Activated gamma-delta T cell (primary cell): ENCODE data around the gene PIP4K2A.
"Not testable (repeated sequence)": the region's sequence is repeated elsewhere in the genome, so short reads cannot be mapped to it uniquely, and the experiment has no call there.

Experiments
- DNase-seq: peaks from one replicate; lab custom pipeline; 2025; lab: John Stamatoyannopoulos, UW

The PIP4K2A gene

DNA sequence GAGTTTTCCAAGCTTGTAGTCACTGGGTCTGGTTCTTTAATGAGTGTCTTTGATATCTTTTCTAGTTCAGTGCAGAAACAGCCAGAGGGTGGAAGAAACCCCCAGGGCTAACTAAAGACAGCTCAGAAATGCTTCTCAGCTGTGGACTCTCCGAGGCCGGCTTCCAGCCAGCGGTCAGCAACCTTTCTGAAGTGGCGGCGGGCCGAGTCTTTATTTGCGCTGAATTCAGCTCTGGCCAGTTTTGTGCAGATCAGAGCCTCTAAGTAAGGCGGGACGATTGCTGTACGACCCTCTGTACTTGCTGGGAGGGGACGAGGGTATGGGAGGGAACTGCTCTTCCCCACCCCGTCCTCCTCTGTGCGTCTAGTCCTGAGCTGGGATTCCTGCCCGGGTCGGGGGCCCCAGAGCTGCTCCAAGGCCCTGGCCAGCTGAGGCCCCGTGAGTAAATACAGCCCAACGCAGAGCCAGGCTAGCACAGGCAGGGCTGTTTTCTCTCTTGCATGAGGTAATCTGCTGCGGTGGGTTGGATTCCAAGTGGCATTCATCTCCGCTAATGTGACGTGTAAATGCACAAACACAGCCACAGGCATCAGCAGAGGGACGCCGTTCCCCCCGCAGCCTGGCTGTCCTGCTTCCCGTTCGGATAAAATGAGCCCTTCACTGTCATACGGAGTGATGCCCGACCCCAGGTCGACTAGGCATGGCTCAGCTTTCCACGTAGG lies 159.8 kb downstream of the PIP4K2A start:
- DNase-seq = no peak

DNA sequence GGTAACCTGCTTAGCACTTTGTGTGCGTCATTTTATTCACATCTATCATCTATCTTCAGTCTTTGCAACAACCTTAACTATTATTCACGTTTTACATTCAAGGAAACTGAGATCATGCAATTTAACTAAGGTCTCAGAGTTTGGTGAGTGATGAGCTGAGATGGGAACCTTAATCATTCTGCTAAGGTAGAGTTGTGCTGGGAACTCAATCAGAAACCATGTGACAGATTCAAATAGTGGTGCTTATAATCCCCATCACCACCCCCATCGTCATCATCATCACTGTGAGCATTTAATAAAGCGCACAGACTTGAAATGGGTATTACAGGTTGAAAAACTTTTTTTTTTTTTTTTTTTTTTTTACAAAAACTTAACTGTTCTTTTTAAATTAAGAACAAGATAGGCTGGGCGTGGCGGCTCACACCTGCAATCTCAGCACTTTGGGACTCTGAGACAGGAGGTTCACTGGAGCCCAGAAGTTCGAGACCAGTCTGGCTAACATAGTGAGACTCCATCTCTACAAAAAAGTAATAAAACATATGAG lies 160.9 kb downstream of the PIP4K2A start:
- no peak for DNase-seq

DNA sequence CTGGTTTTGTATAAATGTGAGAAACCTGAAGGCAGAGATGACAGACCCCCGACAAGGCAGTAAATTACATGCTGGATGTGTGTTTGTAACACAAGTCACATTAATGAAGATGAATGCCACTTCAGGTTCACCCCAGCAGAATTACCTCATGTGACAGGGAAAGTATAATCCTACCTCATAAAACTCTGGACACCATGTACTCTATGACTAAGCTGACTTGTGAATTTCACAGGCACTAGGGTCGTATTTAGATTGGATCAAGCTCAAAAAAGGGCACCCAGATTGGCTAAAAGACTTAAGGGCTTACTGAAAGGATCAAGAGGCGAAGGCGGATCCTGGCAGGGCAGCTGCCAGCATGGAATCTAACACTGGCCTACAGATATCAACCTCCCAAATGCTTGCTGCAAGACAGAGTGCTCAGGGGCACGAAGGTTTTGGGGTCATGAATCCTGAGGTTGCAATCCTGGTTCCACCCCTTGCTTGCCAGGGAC lies 161.4 kb downstream of the PIP4K2A start:
- no peak for DNase-seq

DNA sequence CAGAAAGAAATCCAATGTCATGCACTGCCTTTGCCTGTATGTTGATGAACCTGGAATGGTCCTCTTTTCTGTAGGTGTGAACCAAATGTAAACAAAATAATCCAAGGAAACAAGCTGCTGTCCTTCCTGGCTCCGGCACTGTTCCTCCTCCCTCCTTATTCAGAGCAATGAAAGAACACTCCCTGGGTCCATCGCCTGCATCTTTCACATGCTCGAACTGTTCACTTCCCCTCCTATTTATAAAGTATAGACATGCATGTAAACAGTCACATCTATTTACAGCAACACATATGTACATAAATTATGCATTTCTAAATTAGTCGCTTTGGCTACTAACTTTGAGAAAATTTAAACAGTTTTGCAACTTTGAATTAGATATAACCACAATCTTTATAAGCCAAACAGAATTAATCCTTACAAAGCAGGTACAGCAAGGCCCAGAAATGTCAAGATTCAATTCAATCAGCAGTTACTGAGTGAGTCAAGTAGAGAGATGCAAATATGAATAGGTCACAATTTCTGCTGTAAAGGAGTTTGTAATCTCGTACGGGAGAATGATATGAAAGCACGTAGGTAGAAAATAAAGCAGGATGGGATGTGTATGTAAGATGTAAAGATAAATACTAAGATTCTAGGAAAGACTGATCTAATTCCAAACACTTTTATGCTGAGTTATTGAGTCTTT lies 162.6 kb downstream of the PIP4K2A start:
- DNase-seq = no peak

DNA sequence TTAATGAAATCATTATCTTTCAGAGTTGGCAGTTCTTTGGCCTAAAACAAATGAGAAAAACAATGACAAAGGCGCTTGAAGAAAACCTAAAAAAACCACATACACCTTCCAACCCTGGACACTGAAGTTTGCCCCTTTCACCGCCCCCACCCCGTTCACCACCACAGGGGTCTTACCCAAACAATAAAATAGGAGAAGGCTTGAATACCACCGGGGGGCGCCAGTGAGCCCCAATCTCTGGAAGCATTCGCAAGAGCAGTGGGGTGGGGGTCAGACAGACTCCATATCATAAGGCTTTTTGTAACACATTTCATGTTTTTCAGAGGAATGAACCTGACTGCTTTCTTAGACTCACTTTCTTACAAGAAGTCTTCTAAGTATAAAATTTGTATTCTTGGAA lies 163.6 kb downstream of the PIP4K2A start:
- peak; percentile 10 for DNase-seq

DNA sequence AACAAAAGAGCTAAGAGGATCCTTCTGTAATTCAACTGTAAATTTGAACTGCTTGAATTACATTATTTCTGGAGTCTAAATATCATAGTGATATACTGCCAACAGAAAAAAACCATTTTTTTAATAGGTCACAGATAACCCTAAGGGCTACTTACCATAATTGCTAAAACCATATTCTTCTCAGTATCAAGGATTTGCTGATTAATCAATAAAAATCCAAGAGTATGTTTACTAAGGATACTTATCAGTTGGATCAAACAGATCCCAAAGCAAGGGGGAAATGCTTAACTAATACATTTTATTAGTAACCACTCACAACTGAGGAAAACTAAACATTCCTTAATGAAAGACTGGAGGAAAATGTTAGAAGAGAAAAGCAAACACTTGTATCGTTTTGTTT lies 166.0 kb downstream of the PIP4K2A start:
- no peak for DNase-seq

DNA sequence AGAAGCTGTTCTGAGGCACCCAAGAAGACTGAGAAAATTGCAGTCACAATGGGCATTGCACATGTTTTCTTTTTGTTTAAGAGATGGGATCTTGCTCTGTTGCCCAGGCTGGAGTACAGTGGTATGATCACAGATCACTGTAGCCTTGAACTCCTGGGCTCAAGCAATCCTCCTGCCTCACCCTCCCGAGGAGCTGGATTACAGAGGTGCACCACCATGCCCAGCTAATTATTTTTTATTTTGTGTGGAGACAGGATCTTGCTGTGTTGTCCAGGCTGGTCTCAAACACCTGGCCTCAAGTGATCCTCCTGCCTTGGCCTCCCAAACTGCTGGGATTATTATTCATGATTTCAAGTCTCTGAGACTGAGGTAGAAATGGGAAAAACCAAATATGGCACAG lies 168.7 kb downstream of the PIP4K2A start:
- DNase-seq = no peak

DNA sequence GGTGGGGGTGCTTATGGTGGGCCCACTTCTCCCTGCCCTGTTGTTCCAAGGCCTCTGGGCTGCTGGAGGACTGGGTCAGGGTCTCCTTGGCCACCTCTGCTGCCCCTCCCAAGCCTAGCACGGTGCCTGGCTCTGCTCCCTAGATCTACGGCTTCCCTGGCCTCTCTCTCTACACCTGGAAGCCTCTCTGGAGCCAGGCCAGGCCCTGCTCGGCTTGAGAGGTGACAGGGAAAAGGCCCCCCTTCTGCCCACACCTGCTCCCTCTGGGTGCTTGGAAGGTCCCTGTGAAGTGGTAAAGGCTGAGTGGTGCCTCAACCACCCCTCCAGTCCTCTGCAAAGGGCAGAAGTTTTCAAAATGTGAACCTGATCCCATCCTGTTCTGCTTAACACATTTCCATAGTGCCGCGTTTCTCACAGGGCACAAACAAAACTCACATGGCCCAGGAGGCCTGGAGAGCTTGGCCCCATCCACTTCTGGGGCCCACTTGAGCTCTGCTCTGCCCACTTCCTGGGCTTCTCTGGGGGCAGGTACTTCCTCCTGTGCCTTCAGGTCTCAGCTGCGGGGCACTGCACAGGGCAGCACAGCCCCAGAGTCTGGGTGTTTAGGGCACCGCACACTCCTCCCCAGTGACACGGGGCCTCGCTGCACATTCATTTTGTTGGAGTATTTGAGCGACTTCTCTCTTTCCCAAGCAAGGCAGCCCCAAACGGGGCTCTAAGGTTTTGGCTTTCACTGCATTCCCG lies 169.9 kb downstream of the PIP4K2A start:
- DNase-seq = no peak

DNA sequence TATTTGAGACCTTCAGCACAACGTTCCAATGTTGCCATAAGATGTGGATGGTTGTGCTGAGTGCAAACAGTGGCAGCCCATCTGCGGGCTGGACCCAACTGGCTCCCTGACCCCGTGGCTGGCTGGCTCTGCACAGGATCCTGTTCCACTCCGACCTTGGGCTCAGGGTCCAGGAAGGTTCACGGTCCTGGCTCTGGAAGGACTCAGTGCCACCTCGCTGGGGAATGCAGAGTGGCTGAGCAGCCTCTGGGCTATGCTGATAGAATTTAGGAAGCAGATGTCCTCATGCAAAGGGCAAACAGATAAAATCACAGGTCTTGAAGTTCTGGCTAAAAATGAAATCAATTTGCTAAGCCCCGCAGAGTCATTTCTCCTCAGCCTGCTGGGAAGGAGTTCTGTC lies 171.6 kb downstream of the PIP4K2A start:
- no peak for DNase-seq

DNA sequence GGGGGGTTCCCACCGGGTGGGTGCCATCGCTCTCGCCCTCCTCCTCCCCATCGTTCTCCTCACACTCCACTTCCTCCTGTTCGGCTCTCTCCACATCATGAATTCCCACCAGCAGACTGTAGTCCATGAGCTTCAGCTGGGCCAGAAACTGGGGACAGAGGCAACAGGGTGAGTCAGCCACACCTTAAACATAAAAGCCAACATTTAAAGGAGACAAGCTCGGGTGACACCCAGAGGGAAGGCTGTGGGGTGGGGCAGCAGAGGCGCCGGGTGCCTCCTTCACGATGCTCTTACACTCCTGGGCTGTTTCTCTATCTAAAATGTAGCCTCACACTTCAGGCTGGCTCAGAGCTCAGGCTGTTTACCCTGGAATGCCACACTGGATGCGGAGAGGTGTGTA lies 172.5 kb downstream of the PIP4K2A start:
- no peak for DNase-seq

DNA sequence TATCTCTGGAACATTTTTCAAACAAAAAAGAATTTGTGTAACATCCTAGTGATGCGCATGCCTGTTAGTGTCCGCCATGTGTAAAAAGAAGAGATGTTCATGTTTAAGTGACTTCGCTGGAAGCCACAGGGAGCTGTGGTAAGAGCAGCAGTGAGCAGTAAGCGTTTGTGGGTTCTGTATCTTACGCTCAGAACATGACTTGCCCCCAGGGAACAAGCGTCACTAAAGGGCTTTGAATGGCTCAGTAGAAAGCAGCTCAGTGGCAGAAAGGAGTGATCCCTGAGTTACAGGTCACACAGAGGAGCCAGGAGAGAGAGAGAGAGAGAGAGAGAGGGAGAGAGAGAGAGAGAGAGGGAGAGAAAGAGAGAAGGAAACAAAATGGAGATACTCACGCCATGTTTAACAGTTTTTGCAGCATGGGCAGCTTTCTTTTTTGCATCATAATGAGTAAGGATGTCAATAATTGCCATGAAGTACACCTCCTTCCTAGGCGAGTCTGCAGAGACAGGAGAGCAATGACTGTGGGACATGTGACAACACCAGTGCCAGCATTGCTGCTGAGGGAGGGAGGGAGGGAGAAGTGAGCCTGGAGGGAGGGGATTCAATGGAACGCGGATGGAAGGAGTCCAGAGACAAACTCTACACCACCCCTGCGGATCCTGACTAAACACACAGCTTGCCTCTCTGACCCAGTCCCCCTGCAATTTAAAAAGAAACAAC lies 174.6 kb downstream of the PIP4K2A start:
- DNase-seq = no peak

DNA sequence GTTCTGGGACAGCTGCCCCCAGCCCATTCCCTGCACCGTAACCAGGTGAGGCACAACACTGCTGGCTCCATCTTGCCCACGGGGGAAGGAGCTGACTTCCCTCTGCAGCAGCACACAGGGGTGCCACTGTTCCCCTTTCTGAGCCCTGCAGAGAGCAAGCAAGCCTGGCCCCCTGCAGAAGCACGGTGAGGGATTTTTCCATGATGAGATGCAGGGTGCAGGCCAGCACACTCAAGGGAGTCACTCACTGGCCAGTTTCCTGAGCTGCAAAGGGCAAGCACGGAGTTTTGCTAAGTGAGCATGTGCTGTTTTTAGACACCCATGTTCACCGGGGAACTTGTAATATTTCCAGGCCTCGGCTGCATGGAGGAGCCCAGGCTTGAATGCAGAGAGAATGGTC lies 176.6 kb downstream of the PIP4K2A start:
- no peak for DNase-seq

DNA sequence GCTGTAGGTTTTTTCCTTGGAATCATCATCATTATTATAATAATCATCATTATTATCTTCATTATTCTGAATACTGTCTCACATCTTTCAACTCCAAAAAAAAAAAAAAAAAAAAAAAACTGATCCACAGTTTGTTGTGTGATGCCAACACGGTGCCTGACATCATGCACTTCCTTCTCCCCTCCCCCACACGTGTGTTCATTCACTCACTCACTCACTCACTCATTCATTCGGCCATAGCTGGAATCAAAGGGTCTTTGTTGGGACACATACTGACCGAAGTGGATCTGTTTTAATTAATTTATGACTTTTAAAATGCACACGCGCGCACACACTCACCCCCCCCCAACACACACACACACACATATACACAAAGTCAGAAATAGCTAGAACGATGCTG lies 177.8 kb downstream of the PIP4K2A start:
- DNase-seq = no peak

DNA sequence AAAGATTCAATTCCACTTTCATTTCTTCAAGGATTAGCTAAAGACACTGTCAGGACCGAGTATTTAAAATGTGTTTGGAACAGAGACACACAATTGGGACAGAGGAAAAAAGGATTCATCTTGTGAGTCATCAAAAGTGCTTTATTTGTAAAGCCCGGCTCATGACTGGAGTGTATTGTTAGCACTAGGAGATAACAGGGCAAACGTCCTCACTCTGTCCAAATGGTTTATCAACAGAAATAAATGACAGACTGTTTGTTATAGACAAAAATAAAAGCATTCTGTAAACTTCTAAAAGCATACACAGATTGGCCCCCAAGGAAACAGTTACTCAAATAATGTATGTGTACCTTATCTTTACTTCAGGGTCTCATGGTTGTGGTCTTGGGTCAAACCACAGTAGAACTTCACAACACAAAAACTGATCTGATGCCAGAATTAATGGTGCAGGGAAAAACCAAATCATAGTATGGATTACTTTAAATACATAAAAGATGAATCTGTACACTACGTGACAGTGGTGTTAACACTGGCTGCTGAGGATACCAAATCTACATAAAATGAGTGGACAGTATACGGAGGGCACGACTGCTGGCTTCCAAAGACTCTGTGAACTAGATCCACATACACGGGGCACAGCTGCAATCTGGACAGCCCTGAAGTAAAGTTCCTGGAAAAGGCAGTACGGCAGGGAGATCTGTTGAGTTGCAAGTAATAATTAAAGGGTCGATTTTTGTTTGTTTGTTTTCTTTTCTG lies 179.4 kb downstream of the PIP4K2A start:
- no peak for DNase-seq

DNA sequence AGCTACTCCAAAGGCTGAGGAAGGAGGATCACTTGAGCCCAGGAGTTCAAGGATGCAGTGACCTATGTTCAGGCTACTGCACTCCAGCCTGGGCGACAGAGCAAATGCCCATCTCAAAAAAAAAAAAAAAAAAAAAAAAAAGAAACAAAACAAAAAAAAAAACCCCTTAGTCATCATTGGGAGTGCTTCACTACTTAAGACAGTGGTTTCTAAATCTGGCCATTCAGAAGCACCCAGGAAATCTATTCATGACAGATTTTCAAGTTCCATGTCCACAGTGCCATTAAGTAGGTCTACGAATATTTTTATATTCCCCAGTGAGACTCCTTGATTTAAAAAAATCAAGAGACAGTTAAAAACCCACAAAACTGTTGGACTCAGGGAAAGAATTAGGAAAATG lies 182.9 kb downstream of the PIP4K2A start:
- DNase-seq = no peak

DNA sequence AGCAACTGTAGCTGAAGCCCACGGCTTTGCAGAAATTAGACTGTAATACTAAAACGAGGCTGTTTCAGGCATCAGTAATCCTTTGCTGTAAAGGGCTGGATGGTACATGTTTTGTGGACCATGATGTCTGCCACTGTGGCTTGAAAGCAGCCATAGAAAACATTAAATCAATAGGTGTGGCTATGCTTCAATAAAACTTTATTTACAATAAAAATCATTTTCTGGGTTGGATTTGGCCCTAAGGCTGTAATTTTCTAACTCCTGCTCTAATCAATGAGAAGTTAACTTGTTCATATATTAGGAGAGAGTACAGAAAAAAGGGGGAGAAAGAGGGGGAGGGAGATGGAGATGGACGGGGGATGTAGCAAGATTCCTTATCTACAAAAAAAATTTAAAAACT lies 183.4 kb downstream of the PIP4K2A start:
- no peak for DNase-seq

DNA sequence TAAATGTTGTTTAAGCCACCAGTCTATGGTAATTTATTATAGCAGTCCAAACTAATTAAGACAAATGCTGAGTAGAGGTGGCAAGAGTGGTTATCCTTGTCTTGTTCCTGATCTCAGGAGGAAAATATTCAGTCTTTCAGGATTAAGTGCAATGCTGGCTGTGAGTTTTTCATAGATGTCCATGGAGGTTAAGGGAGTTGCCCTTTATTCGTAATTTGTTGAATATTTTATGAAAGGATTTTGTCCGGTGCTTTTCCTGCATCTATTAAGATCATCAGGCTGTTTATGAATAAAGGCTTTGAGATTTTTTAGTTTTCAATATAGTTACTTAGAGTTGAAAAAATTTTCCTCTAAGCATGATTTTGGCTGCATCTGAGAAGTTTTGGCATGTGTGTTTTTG lies 186.9 kb downstream of the PIP4K2A start:
- no peak for DNase-seq

DNA sequence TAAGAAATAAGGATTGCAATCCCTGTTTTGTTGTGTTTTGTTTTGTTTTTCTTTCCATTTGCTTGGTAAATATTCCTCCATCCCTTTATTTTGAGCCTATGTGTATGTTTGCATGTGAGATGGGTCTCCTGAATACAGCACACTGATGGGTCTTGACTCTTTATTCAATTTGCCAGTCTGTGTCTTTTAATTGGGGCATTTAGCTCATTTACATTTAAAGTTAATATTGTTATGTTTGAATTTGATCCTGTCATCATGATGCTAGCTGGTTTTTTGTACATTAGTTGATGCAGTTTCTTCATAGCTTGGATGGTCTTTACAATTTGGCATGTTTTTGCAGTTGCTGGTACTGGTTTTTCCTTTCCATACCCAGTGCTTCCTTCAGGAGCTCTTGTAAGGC lies 190.0 kb downstream of the PIP4K2A start:
- DNase-seq = not testable (repeated sequence)

DNA sequence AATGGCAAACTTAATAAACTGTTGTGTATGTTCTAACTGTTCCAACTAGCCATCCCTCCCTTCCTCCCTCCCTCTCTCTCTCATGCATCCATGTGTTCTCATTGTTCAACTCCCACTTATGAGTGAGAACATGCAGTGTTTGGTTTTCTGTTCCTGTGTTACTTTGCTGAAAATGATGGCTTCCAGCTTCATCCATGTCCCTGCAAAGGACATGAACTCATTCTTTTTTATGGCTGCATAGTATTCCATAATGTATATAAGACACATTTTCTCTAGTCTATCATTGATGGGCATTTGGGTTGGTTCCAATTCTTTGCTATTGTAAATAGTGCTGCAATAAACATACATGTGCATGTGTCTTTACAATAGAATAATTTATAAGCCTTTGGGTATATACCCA lies 193.7 kb downstream of the PIP4K2A start:
- not testable (repeated sequence) for DNase-seq

DNA sequence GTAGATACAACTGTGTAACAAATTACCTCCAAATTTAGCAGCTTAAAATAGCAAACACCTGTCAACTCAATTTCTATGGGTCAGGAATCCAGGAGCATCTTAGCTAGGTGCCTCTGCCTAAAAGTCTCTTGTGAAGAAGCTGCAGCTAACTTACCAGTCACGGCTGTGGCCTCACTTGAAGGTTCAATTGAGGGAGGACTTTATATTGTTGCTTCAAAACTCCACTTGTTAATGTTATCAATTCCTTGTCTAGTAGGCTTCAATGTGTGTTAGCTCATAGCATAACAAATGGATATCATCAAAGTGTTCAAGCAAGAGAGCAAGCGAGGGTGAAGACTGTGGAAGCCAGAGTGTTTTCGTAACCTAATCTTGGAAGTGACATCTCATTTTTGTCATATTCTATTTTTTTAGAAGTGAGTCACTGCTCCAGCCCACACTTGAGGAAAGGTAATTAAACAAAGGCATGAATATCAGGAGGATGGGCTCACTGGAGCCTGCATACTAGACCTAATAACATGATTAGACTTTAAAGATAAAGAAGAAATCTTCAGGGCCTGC lies 196.1 kb downstream of the PIP4K2A start:
- no peak for DNase-seq

DNA sequence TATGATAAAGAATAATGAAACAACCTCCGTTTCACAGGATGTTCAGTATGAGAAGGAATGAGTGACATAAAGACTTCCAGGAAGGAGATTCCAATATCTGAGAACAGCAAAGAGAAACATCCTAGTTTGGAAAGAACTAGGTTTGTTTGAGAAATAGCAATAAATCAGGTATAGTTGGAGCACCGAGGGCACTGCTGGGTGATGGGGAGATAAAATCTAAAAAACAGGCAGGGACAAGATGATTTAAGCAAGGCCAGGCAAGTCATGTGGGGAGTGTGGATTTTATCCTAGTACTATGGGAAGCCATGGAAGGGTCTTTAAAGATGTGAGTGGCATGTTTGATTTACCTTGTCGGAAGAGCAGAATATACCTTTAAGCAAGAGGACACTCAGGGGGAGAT lies 199.4 kb downstream of the PIP4K2A start:
- DNase-seq = no peak
